Activated naive CD4-positive, alpha-beta T cell treated with Interleukin-2 at 50 U/mL for 16 hours (primary cell): ENCODE measurements around the gene SBK2.
"Not testable (repeated sequence)": the region's sequence is repeated elsewhere in the genome, so short reads cannot be mapped to it uniquely, and the experiment has no call there.

Source experiments
- DNase-seq: peaks from one replicate; pipeline ENCODE4 v3.0.0-alpha.2; 2020

The SBK2 gene

DNA sequence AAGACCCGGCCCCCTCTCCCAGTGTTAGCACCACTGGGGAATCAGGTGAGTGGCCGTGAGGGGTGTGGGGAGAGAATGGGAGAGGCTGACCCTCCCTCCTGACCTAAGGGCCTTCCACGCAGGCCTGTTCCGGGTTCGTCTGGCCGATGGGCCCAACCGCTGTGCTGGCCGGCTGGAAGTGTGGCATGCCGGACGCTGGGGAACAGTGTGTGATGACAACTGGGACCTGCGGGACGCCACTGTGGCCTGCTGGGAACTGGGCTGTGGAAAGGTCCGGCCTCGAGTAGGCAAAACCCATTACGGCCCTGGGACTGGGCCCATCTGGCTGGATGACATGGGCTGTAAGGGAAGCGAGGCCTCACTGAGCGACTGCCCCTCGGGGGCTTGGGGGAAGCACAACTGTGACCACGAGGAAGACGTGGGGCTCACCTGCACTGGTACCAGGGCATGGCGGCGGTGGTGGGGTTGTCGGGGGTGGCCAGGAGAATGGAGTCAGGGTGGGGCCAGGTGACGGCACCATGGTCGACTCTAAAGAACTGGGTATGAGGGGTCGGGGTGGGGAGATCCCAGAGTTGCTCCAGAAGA lies 36.5 kb downstream of the SBK2 start:
- no peak for DNase-seq

DNA sequence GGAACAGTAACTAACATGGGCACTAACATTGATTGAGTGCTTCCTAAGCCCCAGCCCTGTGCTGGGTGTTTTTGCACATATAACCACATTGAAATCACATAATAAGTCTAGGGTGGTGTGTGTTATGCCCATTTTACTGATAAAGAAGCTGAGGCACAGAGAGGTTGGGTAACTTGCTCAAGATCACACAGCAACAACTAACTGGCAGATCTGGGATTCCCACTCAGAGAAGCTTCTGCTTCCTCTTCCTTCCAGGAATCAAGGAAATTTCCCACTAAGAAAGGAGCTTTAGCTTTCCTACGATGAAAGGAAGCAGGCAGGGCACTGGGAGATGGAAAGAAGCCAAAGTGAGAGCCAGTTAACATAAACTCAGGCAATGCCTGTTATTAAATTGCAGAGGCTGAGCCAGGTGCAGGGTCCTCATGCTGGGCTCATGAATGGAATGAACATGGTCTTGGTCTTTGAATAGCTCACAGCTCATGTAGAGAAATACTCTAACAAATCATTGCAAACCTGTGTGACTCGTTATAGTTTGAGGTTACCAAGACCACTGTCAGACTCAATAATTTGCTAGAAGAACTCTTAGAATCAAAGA lies 38.6 kb downstream of the SBK2 start:
- DNase-seq, result no peak

DNA sequence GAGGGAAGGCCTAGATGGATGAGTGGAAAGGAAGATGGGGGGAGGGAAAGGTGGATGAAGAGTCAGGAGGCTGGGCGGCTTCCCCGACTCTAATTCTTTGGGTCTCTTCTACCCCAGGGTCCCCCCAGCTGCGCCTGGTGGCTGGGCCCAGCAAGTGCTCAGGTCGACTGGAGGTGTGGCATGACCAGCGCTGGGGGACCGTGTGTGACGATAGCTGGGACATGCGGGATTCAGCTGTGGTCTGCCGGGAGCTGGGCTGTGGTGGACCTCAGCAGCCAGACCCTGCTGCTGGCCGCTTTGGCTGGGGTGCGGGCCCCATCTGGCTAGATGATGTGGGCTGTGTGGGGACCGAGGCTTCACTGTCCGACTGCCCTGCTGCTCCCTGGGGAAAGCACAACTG lies 39.2 kb downstream of the SBK2 start:
- no peak for DNase-seq

DNA sequence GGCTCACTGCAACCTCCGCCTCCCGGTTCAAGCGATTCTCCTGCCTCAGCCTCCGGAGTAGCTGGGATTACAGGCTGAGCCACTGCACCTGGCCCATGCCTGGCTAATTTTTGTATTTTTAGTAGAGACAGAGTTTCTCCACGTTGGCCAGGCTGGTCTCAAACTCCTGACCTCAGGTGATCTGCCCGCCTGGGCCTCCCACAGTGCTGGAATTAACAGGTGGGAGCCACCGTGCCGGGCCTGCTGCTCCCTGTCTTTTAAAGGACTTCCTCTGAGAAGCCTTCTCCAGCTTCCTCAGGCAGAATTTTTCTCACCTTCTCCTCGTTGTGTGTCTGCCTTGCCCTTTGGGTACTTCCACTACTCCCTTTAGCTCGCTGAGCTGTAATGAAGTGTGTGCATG lies 40.1 kb downstream of the SBK2 start:
- DNase-seq, result not testable (repeated sequence)

DNA sequence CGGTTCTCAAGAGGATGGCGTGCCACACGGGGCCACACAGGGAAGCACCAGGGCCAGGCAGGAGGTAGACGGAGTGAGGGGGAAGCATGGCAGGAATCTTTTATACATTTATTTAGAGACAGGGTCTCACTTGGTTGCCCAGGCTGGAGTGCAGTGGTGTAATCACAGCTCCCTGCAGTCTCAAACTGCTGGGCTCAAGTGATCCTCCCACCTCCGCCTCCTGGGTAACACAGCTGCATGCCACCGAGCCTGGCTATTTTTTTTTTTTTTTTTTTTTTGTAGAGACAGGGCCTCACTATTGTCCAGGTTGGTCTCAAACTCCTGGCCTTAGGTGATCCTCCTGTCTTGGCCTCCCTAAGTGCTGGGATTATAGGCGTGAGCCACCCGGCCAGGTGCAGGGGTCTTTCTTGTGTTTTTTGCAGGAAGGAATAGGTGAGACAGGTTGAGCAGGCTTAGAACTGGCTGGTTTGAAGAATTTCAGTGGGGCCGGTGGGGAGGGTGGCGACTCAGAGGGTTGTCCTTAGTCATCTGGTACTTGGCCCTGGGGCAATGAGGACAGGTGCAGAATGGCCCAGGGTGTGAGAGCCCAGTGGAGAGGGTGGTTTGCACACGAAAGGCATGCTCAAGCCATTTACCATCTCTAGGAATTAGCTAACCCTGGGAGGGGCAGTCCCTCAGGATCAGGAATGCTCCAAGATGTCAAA lies 41.1 kb downstream of the SBK2 start:
- DNase-seq, result no peak

DNA sequence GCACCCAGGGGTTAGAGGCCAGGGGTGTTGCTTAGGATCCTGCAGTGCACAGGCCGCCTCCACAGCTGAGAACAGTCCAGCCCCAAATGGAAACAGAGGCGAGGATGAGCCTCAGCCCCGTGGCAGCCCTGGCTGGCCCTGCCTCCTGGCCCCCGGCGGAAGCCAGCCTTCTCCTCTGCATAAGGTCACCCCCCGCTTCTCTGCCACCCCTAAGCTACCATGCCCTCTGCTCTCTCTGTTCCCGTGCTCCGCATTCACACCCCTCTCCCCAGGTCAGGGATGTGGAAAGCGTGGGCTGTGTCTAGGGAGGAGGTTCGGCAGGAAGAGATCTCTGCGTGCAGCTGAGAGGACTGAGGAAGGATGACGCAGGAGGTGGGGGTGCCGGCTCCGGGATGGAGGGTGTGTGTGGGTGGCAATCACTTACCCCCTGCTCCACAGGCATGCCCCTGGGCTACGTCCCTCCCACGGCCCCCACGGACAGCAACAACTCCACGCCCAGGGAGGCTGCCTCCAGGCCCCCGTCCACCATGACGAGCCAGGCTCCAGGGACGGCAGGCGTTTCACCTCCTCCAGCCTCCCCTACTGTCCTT lies 42.7 kb downstream of the SBK2 start:
- no peak for DNase-seq

DNA sequence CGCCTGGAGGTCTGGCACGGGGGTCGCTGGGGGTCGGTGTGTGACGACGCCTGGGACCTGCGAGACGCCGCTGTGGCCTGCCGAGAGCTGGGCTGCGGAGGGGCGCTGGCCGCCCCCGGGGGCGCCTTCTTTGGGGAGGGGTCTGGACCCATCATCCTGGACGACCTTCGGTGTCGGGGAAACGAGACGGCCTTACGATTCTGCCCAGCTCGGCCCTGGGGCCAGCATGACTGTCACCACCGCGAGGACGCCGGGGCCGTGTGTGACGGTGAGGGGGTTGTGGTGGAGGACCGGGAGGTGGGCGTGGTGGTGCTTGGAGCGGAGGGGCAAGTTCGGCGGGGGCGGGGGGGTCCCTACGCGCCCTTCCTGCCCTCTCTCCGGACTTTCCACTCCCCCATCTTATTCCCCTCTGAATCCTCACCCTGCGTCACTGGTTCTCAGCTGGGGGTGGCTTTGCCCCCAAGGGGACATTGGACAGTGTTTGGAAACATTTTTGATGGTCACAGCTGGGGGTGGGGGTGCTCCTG lies 43.2 kb downstream of the SBK2 start:
- no peak for DNase-seq

DNA sequence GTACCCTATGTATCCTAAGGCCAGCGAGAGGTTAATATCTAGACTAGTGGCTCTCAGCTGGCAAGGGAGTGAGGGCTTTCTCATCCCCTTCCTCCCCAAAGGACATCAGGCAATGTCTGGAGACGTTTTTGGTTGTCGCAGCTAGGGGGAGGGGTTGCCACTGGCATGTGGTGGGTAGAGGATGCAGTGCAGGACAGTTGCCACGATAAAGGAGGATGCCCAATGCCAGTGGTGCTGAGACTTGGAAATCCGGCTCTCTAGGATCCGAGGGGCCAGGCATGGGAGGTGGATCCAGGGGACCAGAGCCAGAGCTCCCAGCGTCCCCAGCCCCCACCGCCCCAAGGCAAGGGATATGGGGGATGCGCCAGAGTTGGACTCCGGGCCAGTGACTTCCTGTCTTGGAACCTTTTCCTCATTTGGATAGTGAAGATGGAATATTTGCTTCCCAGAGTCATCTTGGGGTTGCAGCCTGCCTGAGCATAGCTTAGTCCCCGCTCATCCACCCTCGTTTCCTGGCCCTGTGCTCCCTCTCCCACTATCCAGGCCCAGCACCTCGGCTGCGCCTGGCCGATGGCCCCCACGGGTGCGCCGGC lies 43.8 kb downstream of the SBK2 start:
- no peak for DNase-seq

DNA sequence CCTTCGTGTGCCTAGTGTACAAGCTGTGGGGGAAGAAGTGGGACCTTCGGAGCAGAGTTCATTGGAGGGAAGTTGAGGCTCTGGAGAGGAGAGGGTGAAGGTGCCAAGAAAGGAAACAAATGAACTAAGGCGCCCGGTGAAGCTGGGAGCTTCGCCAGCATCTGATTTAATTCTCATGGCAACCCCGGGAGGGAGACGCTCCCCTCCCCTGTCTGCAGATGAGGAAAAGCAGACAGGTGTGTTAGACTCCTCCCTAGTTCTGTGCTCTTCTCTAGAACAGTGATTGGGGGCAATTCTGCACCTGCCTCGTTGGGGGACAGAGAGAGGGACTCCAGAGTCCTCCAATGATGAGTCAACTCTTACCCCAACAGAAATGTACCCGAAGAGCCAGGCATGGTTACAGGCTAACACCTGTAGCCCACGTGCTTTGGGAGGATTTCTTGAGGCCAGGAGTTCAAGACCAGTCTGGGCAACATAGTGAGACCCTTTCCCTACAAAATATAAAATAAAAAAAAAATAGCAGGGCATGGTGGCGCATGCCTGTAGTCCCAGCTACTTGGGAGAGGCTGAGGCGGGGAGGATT lies 44.5 kb downstream of the SBK2 start:
- no peak for DNase-seq

DNA sequence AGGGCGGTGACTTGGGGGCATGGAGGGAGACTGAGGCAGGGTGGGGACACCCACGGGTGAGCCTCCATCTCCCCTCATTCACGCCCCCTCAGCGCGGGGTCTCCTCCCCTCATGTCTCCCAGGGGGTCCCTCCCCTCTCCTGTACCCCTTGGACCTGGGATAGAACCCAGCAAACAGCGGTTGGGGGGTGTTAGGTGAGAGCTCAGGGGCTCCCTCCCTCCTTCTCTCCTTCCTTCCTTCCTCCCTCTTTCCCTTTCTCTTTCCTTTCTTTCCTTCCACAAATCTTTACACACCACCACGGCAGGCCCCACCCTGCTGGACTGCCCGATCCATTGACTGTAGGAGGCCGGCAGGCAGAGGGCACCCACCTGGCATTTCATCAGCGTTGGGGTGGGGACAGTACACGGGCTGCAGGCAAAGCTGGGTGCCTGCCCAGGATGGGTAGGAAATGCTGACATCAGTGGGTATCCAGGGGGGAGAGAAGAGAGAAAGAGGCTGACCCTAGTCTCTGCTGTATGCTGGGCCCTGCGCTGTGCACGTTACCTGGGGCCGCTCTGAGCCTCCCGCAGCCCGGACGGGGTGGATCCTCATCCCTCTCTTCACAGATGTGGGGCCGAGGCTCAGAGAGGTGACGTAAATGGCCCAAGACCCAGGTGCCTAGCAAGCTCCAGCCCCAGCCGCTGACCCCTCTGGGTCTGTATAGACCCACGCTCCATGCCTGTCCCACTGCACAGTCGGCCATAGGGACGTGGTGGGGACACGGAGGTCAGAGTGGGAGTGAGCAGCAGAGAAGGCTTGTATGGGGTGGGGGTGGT lies 45.2 kb downstream of the SBK2 start:
- no peak for DNase-seq

DNA sequence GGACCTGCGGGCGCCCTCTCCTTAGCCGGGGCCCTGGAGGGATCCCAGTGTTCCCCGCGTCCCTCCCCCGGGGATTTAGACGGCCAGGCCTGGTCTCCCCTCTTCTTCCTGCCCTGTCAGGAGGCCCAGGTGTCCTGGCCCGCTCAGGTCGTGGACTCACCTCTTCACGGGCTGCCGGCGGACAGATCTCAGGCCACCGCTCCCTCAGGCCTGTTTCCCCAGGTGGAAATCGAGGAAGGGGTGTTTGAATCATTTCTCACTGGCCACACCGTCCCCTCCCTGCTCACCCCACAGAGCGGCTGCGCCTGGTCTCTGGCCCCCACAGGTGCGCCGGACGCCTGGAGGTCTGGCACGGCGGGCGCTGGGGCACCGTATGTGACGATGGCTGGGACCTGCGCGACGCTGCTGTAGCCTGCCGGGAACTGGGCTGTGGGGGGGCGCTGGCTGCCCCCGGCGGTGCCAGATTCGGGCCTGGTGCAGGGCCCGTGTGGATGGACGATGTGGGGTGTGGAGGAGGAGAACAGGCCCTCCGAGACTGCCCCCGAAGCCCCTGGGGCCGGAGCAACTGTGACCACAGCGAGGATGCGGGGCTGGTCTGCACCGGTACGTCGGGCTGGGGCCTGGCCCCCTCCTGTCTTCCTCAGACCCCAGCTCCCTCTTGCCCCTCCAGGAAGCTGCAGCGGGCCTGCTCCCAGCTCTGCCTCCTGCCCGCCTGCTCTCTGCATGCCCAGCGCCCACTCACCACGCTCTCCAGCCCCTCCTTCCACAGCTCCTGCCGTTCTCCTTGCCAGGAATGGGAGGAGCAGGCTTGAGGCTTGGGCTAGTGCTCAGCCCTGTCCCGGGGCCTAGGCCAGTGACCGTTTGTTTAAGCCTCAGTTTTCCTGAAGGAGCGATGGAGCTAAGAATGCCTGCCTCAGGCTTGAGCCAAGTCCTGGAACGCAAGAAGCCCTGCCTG lies 46.2 kb downstream of the SBK2 start:
- no peak for DNase-seq

DNA sequence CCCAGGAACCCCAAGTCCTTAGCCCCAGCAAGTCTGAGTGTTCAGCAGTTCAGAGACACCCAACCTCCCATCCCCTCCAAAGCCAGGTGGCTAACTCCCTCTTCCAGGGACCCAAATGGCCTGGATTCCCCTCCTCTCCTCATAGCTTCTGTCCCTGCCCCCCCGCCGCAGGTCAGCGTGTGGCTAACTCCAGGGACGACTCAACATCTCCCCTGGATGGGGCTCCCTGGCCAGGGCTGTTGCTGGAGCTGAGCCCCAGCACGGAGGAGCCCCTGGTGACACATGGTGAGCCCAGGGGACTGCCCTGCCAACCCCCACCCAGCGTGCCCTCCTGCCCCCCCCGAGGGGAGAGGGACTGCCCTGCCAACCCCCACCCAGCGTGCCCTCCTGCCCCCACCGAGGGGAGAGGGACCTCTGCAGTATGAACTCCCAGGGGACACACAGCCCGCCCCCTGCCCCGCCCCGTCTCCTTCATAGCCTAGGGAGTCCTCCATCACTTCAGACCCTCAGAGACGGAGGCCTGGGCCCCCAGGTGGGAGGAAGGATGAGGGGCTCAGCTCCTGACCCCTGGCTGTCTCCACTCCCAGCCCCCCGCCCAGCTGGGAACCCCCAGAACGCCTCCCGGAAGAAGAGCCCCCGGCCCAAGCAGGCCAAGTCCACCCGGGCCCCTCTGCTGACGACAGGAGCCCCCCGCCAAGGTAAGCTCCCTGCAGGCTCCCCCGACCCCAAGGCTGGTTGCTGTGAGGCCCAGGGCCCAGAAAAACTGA lies 47.0 kb downstream of the SBK2 start:
- no peak for DNase-seq

DNA sequence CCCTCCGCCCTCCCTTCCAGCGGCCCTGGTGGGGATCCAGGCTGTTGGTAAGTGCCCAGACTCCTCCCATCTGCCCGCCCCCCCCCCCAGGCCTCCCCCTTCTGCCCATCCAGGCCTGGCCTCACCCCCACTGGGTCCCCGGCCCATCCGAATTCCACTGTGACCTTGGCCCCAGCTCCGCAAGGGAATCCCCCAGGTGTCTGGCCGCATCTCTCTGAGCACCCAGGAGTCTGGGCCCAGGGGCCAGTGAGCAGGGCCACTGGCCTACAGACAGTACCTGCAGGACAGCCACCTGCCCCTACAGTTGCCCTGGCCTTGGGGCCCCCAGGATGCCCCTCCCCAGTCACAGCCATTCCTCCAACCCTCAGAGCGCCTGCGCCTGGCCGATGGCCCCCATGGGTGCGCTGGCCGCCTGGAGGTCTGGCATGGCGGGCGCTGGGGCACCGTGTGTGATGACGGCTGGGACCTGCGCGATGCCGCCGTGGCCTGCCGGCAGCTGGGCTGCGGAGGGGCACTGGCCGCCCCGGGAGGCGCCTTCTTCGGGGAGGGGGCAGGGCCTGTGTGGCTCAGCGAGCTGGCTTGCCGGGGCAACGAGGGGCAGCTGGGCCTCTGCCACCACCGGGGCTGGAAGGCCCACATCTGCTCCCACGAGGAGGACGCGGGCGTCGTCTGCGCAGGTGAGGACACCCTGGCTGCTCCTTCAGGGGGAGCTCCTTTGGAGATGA lies 47.8 kb downstream of the SBK2 start:
- DNase-seq, result no peak

DNA sequence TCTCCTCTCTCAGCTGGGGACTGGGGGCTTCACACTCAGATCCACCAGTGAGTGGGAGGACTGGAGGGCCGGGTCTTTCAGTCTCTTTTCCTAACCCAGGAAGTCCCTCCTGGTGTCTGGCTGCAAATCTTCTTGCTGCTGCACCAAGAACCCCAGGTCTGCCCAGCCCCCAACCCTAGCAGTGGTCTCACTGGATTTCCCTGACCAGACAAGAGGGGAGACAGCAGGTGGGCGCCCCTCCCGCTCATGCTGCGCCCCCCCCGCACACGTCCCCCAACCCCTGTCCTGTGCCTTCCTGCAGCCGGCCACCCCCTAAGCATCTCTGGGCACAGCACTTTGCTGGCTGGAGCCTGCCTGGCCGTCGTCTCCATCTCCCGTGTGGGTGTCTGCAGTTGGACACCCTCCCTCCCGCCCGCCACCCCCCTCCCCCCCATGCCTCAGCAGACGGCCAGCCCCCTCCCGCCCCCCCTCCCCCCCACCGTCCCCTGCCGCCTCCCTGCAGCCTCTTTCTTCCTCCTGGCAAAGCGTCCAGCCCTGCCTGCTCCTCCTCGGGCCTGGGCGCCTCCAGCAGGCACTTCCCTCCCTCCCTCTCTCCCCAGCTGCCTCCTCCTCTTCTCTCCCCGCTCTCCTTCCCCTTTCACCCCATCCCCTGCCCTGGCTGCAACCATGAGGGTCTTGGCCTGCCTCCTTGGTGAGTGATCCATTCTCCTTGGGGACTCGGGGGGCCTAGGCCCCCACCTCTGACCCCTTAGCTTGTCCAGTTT lies 48.8 kb downstream of the SBK2 start, which contains the start of gene SSC5D:
Gene SSC5D (plus strand): TSS at position 513 of the 764 bp plus-strand sequence. CDS start 154 bp downstream, at position 667.
- DNase-seq, result no peak

DNA sequence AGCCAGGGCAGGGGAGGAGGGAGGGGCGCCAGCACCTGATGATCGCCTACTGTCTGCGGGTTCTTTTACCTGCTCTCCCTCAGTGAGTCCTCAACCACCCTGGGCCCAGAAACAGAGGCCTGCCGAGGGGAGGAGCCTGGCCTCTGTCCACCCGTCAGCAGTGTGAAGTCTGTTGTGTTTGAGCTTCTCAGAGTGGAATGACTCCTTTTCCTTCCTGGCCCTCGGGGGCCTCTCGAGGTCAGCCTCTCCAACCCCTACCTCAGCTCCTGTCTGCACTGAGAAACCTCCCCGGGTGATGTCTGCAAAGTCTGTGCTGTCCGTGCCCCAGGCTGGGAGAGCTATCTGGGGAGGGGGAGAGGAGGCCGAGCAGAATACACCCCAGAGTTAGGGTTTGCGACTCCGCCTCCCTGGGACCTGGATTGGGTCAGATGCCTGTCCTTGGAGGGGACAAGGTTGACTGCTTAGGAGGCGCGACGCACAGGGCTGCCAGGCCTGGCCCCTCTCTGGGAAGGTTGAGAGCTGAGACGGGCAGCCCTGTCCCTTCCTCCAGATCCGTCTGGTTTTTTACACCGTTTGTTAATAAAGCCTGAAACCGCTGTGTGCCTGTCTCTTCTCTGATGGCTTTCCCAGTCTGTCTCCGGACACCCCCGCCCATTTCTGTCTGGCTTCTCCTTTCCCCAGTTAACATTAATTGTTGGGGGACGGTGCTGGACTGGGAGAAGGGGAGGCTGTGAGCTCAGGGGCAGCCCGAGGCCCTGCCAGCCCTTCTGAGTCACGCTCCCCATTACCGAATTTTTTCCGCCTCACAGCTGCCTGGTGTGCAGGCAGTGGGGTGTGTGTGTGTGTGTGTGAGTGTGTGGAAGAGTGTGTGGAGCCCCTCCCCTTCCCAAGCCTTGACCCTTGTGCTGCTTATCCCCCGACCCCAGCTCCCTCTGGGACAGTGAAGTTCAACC lies 49.7 kb downstream of the SBK2 start:
- peak; percentile 59 for DNase-seq

DNA sequence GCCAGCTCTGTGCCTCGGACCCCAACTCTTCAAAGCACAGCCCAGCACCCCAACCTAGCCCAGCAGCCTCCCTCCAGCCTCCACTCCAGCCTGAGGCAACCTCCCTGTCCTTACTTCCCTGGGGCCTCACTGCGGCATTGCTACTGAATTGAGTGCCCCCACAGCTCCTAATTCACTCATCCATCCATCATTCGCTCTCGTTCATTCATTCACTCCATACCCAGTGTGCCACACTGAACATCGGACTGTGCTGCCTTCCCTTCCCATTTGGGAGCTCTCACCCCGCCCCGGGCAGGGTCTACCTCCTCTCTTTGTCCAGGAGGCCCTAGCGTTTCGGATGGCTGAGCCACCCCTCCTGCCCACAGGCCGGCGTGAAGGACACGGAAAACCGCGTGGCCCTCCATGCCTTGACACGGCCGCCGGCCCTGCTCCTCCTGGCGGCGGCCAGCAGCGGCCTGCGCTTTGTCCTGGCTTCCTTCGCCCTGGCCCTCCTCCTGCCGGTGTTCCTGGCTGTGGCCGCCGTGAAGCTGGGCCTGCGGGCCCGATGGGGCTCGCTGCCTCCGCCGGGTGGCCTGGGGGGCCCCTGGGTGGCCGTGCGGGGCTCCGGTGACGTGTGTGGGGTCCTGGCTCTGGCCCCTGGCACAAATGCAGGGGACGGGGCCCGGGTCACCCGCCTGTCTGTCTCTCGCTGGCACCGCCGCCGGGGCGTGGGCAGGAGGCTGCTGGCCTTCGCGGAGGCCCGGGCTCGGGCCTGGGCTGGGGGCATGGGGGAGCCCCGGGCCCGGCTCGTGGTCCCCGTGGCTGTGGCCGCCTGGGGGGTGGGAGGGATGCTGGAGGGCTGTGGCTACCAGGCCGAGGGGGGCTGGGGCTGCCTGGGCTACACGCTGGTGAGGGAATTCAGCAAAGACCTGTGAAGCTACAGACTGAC lies 50.6 kb downstream of the SBK2 start:
- no peak for DNase-seq
